HepG2 (cell line): ENCODE data around the gene ADARB1. TPM values are rescaled to one million over a fixed set of nuclear protein-coding genes. Genes with fewer than 3 reads are reported as not detected.

Experiments
- ATAC-seq: fragments of 200-7000 bp; cut with Tn5 transposase; 3 replicates; pipeline ENCODE4 v1.9.1; 2020; ENCODE audit warnings: mild to moderate bottlenecking, moderate library complexity
- BruUV-seq: library from RNA; stranded (reverse); fragments of 400-500 nt; replicated peaks from 2 replicates; lab custom pipeline; 2021; lab: Mats Ljungman, UMichigan
- CTCF ChIA-PET: fragments of 300-600 bp; formaldehyde crosslinking; extraction: SDS; loops from one replicate; lab custom pipeline; 2021; ENCODE audit warnings: low total read pairs, inconsistent platforms, low intra/inter-chr PET ratio; lab: Yijun Ruan, JAX
- POLR2A ChIA-PET: fragments of 350-600 bp; sonication (Branson Sonifier 250); formaldehyde crosslinking; loops from one replicate; lab custom pipeline; 2020; ENCODE audit warnings: antibody characterized with exemption, inconsistent platforms; lab: Yijun Ruan, JAX
- DNase-seq: peaks from one replicate; pipeline ENCODE4 v3.0.0-alpha.2; 2015; ENCODE audit warnings: low spot score
- FAIRE-seq: peaks from 3 replicates; lab custom pipeline; 2011; peaks lifted over from hg19 to GRCh38; lab: Jason Lieb, UNC
- H2AFZ ChIP-seq: one replicate; pipeline ENCODE4 v1.6.1; 2011; ENCODE audit warnings: low read length, inconsistent platforms
- H3K27ac ChIP-seq: fragments of 300-600 bp; 3 replicates; pipeline ENCODE4 v1.8.0; 2011; ENCODE audit warnings: mixed run types, mild to moderate bottlenecking, mixed read lengths, low read length, inconsistent platforms; ENCODE audit not compliant: insufficient read depth; ENCODE audit errors: extremely low read length
- H3K27me3 ChIP-seq, 2 experiments: fragments of 200-600 bp in 1 of 2; 2 replicates in 1 of 2; 3 replicates in 1 of 2; pipeline versions ENCODE4 v1.6.0 to v1.8.0; 2011; ENCODE audit warnings: low read length in 2 of 2, mild to moderate bottlenecking in 2 of 2, moderate library complexity in 2 of 2, inconsistent platforms in 1 of 2; ENCODE audit not compliant: insufficient read depth in 2 of 2, control insufficient read depth in 1 of 2
- H3K36me3 ChIP-seq, 2 experiments: fragments of 200-600 bp in 1 of 2; replicated peaks in 1 of 2; 2 replicates in 1 of 2; 3 replicates in 1 of 2; pipeline versions ENCODE4 v1.5.1 to v1.8.0; 2011; ENCODE audit warnings: low read length in 2 of 2, inconsistent platforms in 1 of 2; ENCODE audit not compliant: insufficient read depth in 2 of 2, control insufficient read depth in 1 of 2
- H3K4me1 ChIP-seq: 2 replicates; pipeline ENCODE4 v1.5.1; 2012; ENCODE audit warnings: low read length, inconsistent platforms; ENCODE audit not compliant: insufficient read depth
- H3K4me2 ChIP-seq: 2 replicates; pipeline ENCODE4 v1.6.0; 2011; ENCODE audit warnings: low read depth, low read length, inconsistent platforms
- H3K4me3 ChIP-seq, 3 experiments: fragments of 200-600 bp in 1 of 3; sonication (generic), shearing (Covaris generic) in 1 of 3; replicated peaks in 1 of 3; 2 replicates each; pipeline ENCODE4 v1.5.1; 2011 to 2016; ENCODE audit warnings: low read length in 3 of 3, inconsistent platforms in 2 of 3, low read depth in 2 of 3, mild to moderate bottlenecking in 2 of 3, control low read depth in 1 of 3, mixed read lengths in 1 of 3; ENCODE audit not compliant: insufficient read depth in 1 of 3
- H3K79me2 ChIP-seq: one replicate; pipeline ENCODE4 v1.6.1; 2011; ENCODE audit warnings: low read length, inconsistent platforms; ENCODE audit not compliant: insufficient read depth
- H3K9ac ChIP-seq: 2 replicates; pipeline ENCODE4 v1.6.0; 2011; ENCODE audit warnings: mild to moderate bottlenecking, low read depth, low read length, inconsistent platforms; ENCODE audit not compliant: insufficient read depth
- H3K9me3 ChIP-seq: 2 replicates; pipeline ENCODE4 v1.5.1; 2012; ENCODE audit warnings: mild to moderate bottlenecking, low read length
- H4K20me1 ChIP-seq: 2 replicates; pipeline ENCODE4 v1.6.0; 2011; ENCODE audit warnings: inconsistent platforms, mild to moderate bottlenecking, low read length, moderate library complexity; ENCODE audit not compliant: insufficient read depth
- DNMT3B ChIP-seq: conservative IDR thresholded peaks from 2 replicates; pipeline ENCODE4 v1.6.1; 2016; ENCODE audit warnings: missing biosample characterization, control low read depth
- GFI1 ChIP-seq: sonication (generic); formaldehyde crosslinking; IDR thresholded peaks from 2 replicates; pipeline ENCODE4 v1.5.0; 2020; ENCODE audit warnings: missing genetic modification reagents, mild to moderate bottlenecking, borderline replicate concordance
- HCFC1 ChIP-seq: fragments of 150-350 bp; IDR thresholded peaks from 2 replicates; pipeline ENCODE4 v1.6.1; 2014; ENCODE audit warnings: low read depth, low read length
- ZBTB42 ChIP-seq: sonication (generic); formaldehyde crosslinking; IDR thresholded peaks from 2 replicates; pipeline ENCODE4 v1.5.0; 2020; ENCODE audit warnings: mild to moderate bottlenecking, missing genetic modification reagents
- ZNF260 ChIP-seq: sonication (generic); formaldehyde crosslinking; IDR thresholded peaks from 2 replicates; pipeline ENCODE4 v1.4.0; 2020; ENCODE audit warnings: missing genetic modification reagents, low read depth, mild to moderate bottlenecking, borderline replicate concordance
- ZNF30 ChIP-seq: sonication (generic); formaldehyde crosslinking; IDR thresholded peaks from 2 replicates; pipeline ENCODE4 v1.5.0; 2020; ENCODE audit warnings: mild to moderate bottlenecking, missing genetic modification reagents
- ZNF777 ChIP-seq: sonication (generic); formaldehyde crosslinking; IDR thresholded peaks from 2 replicates; pipeline ENCODE4 v1.4.0; 2020; ENCODE audit warnings: missing genetic modification reagents
- ZNF780A ChIP-seq: sonication (generic); formaldehyde crosslinking; IDR thresholded peaks from 2 replicates; pipeline ENCODE4 v1.8.0; 2022; ENCODE audit warnings: mild to moderate bottlenecking, missing genetic modification reagents, moderate library complexity
- WGBS: methylation state at CpG from one replicate; pipeline ENCODE4 v1.1.6; 2017; ENCODE audit warnings: low lambda C conversion rate; 5-methylcytosine and 5-hydroxymethylcytosine counted together
- in situ Hi-C: cut with HindIII; loops from 2 replicates; pipeline ENCODE4 v1.10.0; 2017; ENCODE audit warnings: low pct_unique_long_range_greater_than_20kb; ENCODE audit not compliant: extremely low pct_ligation_motif_present
- intact Hi-C: fragments of 100-400 bp; cut with micrococcal nuclease; formaldehyde crosslinking; loops from one replicate; pipeline ENCODE4 v1.10.0; 2022; ENCODE audit not compliant: unreplicated experiment
- polyA plus RNA-seq, 8 experiments: library from polyadenylated mRNA; depleted of rRNA in 3 of 8; stranded (reverse) in 7 of 8; unstranded in 1 of 8; fragments of >200 nt; fragmentation: Illumina TruSeq in 4 of 8; extraction: Trizol in 4 of 8; gene quantifications; 2 replicates each; pipeline versions ENCODE4 v1.2.1 to v1.2.3, GENCODE V29; 2011 to 2016; ENCODE audit warnings: low read depth in 4 of 8, missing spikeins in 1 of 8, mixed read lengths in 1 of 8; ENCODE audit not compliant: insufficient read depth in 1 of 8
- total RNA-seq, 5 experiments: library from RNA; depleted of rRNA; stranded (reverse); fragments of >200 nt; fragmentation: Illumina TruSeq; extraction: Trizol; gene quantifications; 2 replicates each; pipeline ENCODE4 v1.2.3, GENCODE V29; 2016; ENCODE audit warnings: low read depth in 1 of 5
- TF ChIP-seq, protein P1 (sequence below): sonication (generic); formaldehyde crosslinking; IDR thresholded peaks from 2 replicates; pipeline ENCODE4 v1.4.0; 2020; ENCODE audit warnings: missing genetic modification reagents
- TF ChIP-seq, protein P2 (sequence below), 2 experiments: sonication (generic) in 1 of 2; formaldehyde crosslinking in 1 of 2; IDR thresholded peaks; 2 replicates each; pipeline versions ENCODE4 v1.4.0 to v1.6.1; 2018 to 2020; ENCODE audit warnings: missing genetic modification reagents in 2 of 2, borderline replicate concordance in 1 of 2, low read depth in 1 of 2, mild to moderate bottlenecking in 1 of 2, missing biosample characterization in 1 of 2

ADARB1 gene
- total and polyA plus RNA-seq, 2 of the 13 experiments (the other 11 are each of a cell fraction or from before 2014, with no cell fraction given), result 6.6 to 10.0 TPM

DNA sequence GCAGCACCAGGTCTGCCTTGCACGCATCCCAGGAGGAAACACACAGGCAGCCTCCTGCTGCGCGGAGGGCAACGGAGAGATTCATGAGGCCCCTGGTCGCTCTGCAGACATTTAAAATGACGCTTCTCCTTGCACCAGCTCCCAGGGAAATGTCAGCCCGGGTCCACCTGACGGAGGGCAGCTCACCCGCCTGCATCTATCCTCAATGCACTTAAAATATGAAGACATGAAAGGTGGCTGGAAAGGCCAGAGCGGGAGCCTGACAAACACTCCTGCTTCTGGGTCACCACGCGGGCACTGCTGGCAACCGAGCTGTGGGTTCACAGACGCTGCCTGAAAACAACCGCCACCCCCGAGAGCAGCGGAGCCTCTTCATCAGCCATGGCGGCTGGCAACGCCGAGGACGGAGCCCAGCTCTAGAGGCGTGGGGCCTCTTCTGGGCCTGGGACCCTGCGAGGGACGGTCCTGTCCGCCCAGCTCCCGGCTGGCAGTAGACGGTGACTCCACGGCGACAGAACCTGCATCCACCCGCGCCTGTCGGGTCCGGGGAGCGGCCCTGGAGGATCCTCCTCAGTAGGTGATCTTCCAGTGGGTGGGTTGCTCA, 190.6 kb downstream of the ADARB1 start (continued):
- TF ChIP-seq, protein P1, sequence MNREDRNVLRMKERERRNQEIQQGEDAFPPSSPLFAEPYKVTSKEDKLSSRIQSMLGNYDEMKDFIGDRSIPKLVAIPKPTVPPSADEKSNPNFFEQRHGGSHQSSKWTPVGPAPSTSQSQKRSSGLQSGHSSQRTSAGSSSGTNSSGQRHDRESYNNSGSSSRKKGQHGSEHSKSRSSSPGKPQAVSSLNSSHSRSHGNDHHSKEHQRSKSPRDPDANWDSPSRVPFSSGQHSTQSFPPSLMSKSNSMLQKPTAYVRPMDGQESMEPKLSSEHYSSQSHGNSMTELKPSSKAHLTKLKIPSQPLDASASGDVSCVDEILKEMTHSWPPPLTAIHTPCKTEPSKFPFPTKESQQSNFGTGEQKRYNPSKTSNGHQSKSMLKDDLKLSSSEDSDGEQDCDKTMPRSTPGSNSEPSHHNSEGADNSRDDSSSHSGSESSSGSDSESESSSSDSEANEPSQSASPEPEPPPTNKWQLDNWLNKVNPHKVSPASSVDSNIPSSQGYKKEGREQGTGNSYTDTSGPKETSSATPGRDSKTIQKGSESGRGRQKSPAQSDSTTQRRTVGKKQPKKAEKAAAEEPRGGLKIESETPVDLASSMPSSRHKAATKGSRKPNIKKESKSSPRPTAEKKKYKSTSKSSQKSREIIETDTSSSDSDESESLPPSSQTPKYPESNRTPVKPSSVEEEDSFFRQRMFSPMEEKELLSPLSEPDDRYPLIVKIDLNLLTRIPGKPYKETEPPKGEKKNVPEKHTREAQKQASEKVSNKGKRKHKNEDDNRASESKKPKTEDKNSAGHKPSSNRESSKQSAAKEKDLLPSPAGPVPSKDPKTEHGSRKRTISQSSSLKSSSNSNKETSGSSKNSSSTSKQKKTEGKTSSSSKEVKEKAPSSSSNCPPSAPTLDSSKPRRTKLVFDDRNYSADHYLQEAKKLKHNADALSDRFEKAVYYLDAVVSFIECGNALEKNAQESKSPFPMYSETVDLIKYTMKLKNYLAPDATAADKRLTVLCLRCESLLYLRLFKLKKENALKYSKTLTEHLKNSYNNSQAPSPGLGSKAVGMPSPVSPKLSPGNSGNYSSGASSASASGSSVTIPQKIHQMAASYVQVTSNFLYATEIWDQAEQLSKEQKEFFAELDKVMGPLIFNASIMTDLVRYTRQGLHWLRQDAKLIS (CRISPR knock-in tag), result no peak
- no peak for TF ChIP-seq ZNF260 (CRISPR knock-in tag)
- TF ChIP-seq HCFC1, result no peak
- TF ChIP-seq ZNF30, result no peak
- TF ChIP-seq ZNF780A (CRISPR knock-in tag), result no peak
- TF ChIP-seq GFI1 (CRISPR knock-in tag), result no peak
- no peak for TF ChIP-seq ZNF777 (CRISPR knock-in tag)

DNA sequence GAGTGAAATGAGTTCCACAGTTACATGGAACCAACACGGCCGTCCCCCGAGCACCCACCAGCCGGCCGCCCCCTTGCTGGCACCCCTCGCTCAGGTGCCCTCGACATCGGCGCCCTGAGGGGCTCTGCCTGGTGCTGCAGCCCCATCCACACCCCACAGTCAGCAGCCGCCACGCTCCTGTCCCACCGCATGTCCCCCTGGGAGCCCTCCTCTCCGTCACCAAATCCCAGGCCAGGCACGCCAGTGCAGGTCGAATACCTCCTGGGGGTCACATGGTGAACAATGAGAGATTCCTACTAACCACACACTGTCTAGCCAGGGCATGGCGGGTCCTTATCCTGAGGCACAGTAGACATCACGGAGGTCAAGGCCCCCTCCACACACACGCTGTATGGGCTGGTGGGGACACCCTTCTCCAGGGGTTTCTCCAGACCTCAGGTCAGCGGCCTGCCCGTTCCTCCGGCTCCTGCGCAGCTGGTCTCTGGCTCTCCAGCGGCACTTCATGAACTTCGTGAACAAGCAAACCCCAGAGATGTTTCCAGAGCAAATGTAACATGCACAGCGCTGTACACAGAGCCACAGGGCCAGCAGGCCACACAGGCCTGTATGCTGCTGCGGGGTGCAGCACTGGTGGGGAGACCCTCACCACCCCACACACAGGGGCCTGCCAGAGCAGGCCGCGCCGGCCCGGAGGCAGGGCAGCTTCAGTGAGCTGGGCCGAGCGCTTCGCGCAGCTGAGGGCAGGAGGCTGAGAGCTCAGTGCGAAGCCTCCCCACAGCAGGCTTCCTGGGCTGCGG, 191.5 kb downstream of the ADARB1 start:
- Histone ChIP-seq H4K20me1 (no peaks in the 10 kb centered on the region; the same call in 1 of the 2 replicates), H3K36me3 (peaks cover 17 to 51% of the 10 kb centered on the region in 2 experiments), H3K27ac (no peak overlapping the region), H3K4me1 (peaks cover 10% of the 10 kb centered on the region), H2AFZ (no peak overlapping the region), H3K4me3 (no peak overlapping the region), H3K9ac (no peak overlapping the region), H3K9me3 (no peaks in the 10 kb centered on the region), H3K4me2 (no peak overlapping the region), H3K27me3 (no peaks in the 10 kb centered on the region), H3K79me2 (no peaks in the 10 kb centered on the region)
- no peak; the same call in 2 of the 3 replicates for ATAC-seq
- TF ChIP-seq ZBTB42 (CRISPR knock-in tag) (no peak), DNMT3B (CRISPR knock-in tag) (no peak), ZNF260 (CRISPR knock-in tag) (no peak)
- TF ChIP-seq, protein P2, sequence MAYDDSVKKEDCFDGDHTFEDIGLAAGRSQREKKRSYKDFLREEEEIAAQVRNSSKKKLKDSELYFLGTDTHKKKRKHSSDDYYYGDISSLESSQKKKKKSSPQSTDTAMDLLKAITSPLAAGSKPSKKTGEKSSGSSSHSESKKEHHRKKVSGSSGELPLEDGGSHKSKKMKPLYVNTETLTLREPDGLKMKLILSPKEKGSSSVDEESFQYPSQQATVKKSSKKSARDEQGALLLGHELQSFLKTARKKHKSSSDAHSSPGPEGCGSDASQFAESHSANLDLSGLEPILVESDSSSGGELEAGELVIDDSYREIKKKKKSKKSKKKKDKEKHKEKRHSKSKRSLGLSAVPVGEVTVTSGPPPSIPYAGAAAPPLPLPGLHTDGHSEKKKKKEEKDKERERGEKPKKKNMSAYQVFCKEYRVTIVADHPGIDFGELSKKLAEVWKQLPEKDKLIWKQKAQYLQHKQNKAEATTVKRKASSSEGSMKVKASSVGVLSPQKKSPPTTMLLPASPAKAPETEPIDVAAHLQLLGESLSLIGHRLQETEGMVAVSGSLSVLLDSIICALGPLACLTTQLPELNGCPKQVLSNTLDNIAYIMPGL (CRISPR knock-in tag; IDR thresholded peaks at IDR 0.05; ENCODE audit: borderline replicate concordance in 1 of 2, low read depth in 1 of 2), result no peak
- no TSS peak for BruUV-seq
- in situ Hi-C loops (no loop called here), intact Hi-C loops (no loop called here)
- no peak for FAIRE-seq
- 97% methylated on average over 20 of the region's 36 CpGs for WGBS
- CTCF ChIA-PET, result no interaction called here
- POLR2A ChIA-PET, result no interaction called here
- DNase-seq, result no peak
